CD4-positive, alpha-beta T cell (primary cell): ENCODE results near the gene RASSF8. TPM values are rescaled to one million over a fixed set of nuclear protein-coding genes. Genes with fewer than 3 reads are reported as not detected.

Source experiments
- ATAC-seq: fragments of 200-7000 bp; cut with Tn5 transposase; one replicate; pipeline ENCODE4 v1.10.0; 2022; ENCODE audit warnings: mild to moderate bottlenecking; ENCODE audit not compliant: poor library complexity
- CTCF ChIA-PET: fragments of 350-600 bp; sonication (Branson Sonifier 250); formaldehyde crosslinking; loops from one replicate; lab custom pipeline; 2021; ENCODE audit warnings: antibody characterized with exemption, inconsistent platforms; lab: Charles Lee
- POLR2A ChIA-PET: fragments of 350-600 bp; sonication (Branson Sonifier 250); formaldehyde crosslinking; loops from one replicate; lab custom pipeline; 2021; ENCODE audit warnings: antibody characterized with exemption, inconsistent platforms; lab: Charles Lee
- DNase-seq, 14 experiments: peaks; one replicate each; pipeline ENCODE4 v3.0.0-alpha.2; 2013 to 2020; ENCODE audit warnings: mixed read lengths in 2 of 14
- H3K27ac ChIP-seq, 2 donors: one replicate each; pipeline versions ENCODE4 v1.5.1 to v1.7.0; 2013; ENCODE audit warnings: low read length in 2 of 2, low read depth in 1 of 2, mild to moderate bottlenecking in 1 of 2
- H3K27me3 ChIP-seq, 2 experiments: 1 replicate in 1 of 2; 2 replicates in 1 of 2; pipeline versions ENCODE4 v1.6.1 to v1.7.0; 2013; ENCODE audit warnings: low read length in 2 of 2, control low read depth in 1 of 2, mild to moderate bottlenecking in 1 of 2, moderate library complexity in 1 of 2; ENCODE audit not compliant: insufficient read depth in 2 of 2, control insufficient read depth in 1 of 2
- H3K36me3 ChIP-seq: one replicate; pipeline ENCODE4 v1.6.1; 2013; ENCODE audit warnings: low read length, control low read depth; ENCODE audit not compliant: insufficient read depth
- H3K4me1 ChIP-seq: one replicate; pipeline ENCODE4 v1.6.1; 2013; ENCODE audit warnings: low read length, control low read depth; ENCODE audit not compliant: insufficient read depth
- H3K4me3 ChIP-seq: one replicate; pipeline ENCODE4 v1.5.1; 2013; ENCODE audit warnings: mild to moderate bottlenecking, low read length, moderate library complexity
- H3K9me3 ChIP-seq, 2 experiments: 1 replicate in 1 of 2; 2 replicates in 1 of 2; pipeline versions ENCODE4 v1.6.1 to v1.7.0; 2013; ENCODE audit warnings: low read length in 2 of 2, mild to moderate bottlenecking in 2 of 2, control low read depth in 1 of 2, moderate library complexity in 1 of 2; ENCODE audit not compliant: control insufficient read depth in 1 of 2, insufficient read depth in 1 of 2
- H3K27ac Mint-ChIP-seq: one replicate; pipeline ENCODE4 v1.8.0; 2020; ENCODE audit warnings: mixed read lengths
- H3K27me3 Mint-ChIP-seq: one replicate; pipeline ENCODE4 v1.8.0; 2021; ENCODE audit warnings: mixed read lengths
- H3K36me3 Mint-ChIP-seq: one replicate; pipeline ENCODE4 v1.8.0; 2021; ENCODE audit warnings: low read depth, mixed read lengths
- H3K4me1 Mint-ChIP-seq: one replicate; pipeline ENCODE4 v1.8.0; 2021; ENCODE audit warnings: low read depth, mixed read lengths
- H3K4me3 Mint-ChIP-seq: one replicate; pipeline ENCODE4 v1.8.0; 2020; ENCODE audit warnings: mild to moderate bottlenecking, mixed read lengths
- H3K9me3 Mint-ChIP-seq: one replicate; pipeline ENCODE4 v1.8.0; 2020; ENCODE audit warnings: mixed read lengths
- intact Hi-C, 2 experiments: fragments of 100-400 bp; cut with DNase I in 1 of 2; cut with micrococcal nuclease in 1 of 2; formaldehyde crosslinking; loops; one replicate each; pipeline versions ENCODE4 v1.15.1 to v1.9.0; 2023 to 2025; cut with DNase I, micrococcal nuclease
- total RNA-seq, 174 experiments: library from RNA in 2 of 174; stranded (reverse) in 2 of 174; gene quantifications; one replicate each; pipeline ENCODE4 v1.2.3 and lab custom pipeline; 2021 to 2026
- TF ChIP-seq, protein P1 (sequence below): fragments of 200-600 bp; IDR thresholded peaks from one replicate; pipeline ENCODE4 v1.8.0; 2022; ENCODE audit warnings: antibody characterized with exemption, mild to moderate bottlenecking

Gene RASSF8
- total RNA-seq, 2 experiments from 2014 or later: 0.71 to 1.4 TPM

DNA sequence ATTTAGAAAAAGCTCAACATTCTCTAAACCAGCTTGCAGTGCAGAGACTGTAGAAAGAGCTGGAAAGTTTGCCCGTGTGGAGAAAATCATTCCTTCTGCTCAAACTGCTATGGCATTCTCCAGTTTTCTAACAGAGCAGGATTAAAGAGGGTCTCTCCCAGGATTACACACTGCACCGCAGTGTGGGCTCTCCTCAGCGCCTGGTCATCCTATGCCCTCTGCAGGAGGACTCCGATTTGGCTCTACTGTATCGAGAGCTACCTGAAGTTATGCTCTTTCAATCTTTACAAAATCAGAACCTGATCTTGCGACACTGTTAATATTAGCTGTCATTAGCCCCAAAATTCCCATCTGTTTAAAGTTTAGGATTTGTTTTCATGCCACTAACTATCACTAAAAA, 133.3 kb downstream of the RASSF8 start:
- no peak overlapping the region for H3K27ac Mint-ChIP-seq
- Histone ChIP-seq H3K9me3 (no peaks in the 10 kb centered on the region), H3K27ac (no peak overlapping the region), H3K4me1 (no peaks in the 10 kb centered on the region), H3K36me3 (no peaks in the 10 kb centered on the region), H3K4me3 (no peak overlapping the region), H3K27me3 (no peaks in the 10 kb centered on the region)
- no peaks in the 10 kb centered on the region for H3K4me1 Mint-ChIP-seq
- intact Hi-C loops: loop anchor here in 1 of 2 experiments (10.0 kb wide), 2 partner anchors 793 to 1213 kb away; no protein-coding TSS in a partner anchor
- ChIA-PET POLR2A (no interaction called here), CTCF (no interaction called here)
- no peaks in the 10 kb centered on the region for H3K27me3 Mint-ChIP-seq
- ATAC-seq: no peak
- H3K36me3 Mint-ChIP-seq: no peaks in the 10 kb centered on the region
- DNase-seq: no peak
- H3K9me3 Mint-ChIP-seq: no peaks in the 10 kb centered on the region
- H3K4me3 Mint-ChIP-seq: no peak overlapping the region
- TF ChIP-seq, protein P1, sequence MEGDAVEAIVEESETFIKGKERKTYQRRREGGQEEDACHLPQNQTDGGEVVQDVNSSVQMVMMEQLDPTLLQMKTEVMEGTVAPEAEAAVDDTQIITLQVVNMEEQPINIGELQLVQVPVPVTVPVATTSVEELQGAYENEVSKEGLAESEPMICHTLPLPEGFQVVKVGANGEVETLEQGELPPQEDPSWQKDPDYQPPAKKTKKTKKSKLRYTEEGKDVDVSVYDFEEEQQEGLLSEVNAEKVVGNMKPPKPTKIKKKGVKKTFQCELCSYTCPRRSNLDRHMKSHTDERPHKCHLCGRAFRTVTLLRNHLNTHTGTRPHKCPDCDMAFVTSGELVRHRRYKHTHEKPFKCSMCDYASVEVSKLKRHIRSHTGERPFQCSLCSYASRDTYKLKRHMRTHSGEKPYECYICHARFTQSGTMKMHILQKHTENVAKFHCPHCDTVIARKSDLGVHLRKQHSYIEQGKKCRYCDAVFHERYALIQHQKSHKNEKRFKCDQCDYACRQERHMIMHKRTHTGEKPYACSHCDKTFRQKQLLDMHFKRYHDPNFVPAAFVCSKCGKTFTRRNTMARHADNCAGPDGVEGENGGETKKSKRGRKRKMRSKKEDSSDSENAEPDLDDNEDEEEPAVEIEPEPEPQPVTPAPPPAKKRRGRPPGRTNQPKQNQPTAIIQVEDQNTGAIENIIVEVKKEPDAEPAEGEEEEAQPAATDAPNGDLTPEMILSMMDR: no peak

DNA sequence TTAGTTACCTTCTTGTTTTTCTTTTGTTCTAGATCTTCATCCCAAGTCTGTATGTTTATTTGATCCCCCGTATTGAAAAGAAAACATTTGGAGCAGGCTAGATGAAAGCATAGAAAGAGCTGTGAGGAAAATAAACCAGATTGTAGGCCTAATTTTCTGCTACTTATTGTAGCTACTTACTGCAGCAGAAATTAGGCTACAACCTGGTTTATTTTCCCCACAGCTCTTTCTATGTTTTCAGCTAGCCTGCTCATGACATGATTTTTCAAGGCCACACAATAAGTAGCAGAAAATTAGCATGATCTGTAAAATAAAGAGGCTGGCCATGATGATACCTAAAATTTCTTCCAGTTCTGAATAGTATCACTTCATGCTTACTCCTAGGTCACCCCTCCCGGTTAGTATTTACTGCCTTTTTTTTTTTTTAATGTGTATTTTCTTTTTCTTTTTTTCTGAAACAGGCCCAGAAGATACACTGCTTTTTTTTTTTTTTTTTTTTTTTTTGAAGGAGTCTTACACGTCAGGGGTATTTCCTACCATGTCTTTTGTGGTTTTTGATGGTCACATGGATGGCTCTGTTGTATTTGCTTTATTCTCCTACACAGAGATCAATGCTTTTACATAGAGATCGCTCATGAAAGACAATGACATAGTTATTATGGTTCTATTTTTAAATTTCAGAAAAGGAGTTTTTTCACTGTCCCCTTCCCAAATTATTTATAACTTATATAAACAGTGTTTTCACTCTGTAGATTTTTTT, 134.0 kb downstream of the RASSF8 start:
- no peaks in the 10 kb centered on the region for H3K9me3 Mint-ChIP-seq
- no peaks in the 10 kb centered on the region for H3K36me3 ChIP-seq
- peak; percentile 72 for ATAC-seq
- no peaks in the 10 kb centered on the region for H3K9me3 ChIP-seq
- no peaks in the 10 kb centered on the region for H3K4me1 ChIP-seq
- H3K27ac ChIP-seq: no peak overlapping the region
- H3K4me1 Mint-ChIP-seq: no peaks in the 10 kb centered on the region
- H3K4me3 Mint-ChIP-seq: no peak overlapping the region
- H3K27ac Mint-ChIP-seq: no peak overlapping the region
- no peaks in the 10 kb centered on the region for H3K27me3 ChIP-seq
- ChIA-PET POLR2A (no interaction called here), CTCF (no interaction called here)
- no peaks in the 10 kb centered on the region for H3K27me3 Mint-ChIP-seq
- H3K36me3 Mint-ChIP-seq: no peaks in the 10 kb centered on the region
- peak in 1 of 14 experiments; percentile 28 for DNase-seq
- TF ChIP-seq, protein P1: no peak
- intact Hi-C loops: loop anchor here in 1 of 2 experiments (10.0 kb wide), 2 partner anchors 792 to 1212 kb away; no protein-coding TSS in a partner anchor
- H3K4me3 ChIP-seq: no peak overlapping the region

DNA sequence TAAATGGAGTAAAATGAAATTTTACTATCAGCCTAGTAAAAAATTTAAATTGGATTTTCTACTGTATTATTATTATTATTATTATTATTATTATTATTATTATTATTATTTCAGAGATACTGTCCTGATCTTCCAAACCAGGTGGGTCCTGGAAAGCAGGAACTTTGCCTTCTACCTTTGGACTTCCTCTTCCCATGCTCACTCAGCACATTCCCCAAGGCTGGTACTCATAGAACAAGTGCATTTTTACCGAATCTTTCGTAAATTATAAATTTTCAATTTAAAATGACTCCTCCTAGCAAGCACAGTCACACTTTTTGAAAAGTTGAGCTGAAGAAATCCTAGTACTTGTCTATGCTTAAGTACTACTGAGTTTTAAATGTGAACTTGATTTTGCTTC, 136.7 kb downstream of the RASSF8 start:
- Histone ChIP-seq H3K9me3 (no peaks in the 10 kb centered on the region), H3K4me1 (no peaks in the 10 kb centered on the region), H3K27me3 (no peaks in the 10 kb centered on the region), H3K4me3 (no peak overlapping the region), H3K36me3 (no peaks in the 10 kb centered on the region), H3K27ac (no peak overlapping the region)
- H3K27me3 Mint-ChIP-seq: peaks cover 5% of the 10 kb centered on the region
- no peak overlapping the region for H3K27ac Mint-ChIP-seq
- TF ChIP-seq, protein P1: no peak
- DNase-seq: no peak
- CTCF ChIA-PET: no interaction called here
- no peaks in the 10 kb centered on the region for H3K36me3 Mint-ChIP-seq
- H3K9me3 Mint-ChIP-seq: no peaks in the 10 kb centered on the region
- POLR2A ChIA-PET: no interaction called here
- intact Hi-C loops: loop anchor here in 1 of 2 experiments (10.0 kb wide), 2 partner anchors 790 to 1210 kb away; no protein-coding TSS in a partner anchor
- no peak overlapping the region for H3K4me3 Mint-ChIP-seq
- H3K4me1 Mint-ChIP-seq: no peaks in the 10 kb centered on the region
- ATAC-seq: no peak
